Neuronal stem cell (in vitro differentiated cells): ENCODE measurements around the gene SEMG1.

ENCODE experiments used
- DNase-seq: peaks from one replicate; pipeline ENCODE4 v3.0.0-alpha.2; 2013; ENCODE audit warnings: low spot score
- H2AFZ ChIP-seq: one replicate; pipeline ENCODE4 v1.6.1; 2013; ENCODE audit warnings: mild to moderate bottlenecking, low read length, inconsistent platforms
- H2AK5ac ChIP-seq: 2 replicates; pipeline ENCODE4 v1.6.1; 2013; ENCODE audit warnings: low read depth, mild to moderate bottlenecking, inconsistent platforms, low read length, moderate library complexity, mixed read lengths
- H2BK120ac ChIP-seq: 2 replicates; pipeline ENCODE4 v1.6.1; 2013; ENCODE audit warnings: low read depth, mild to moderate bottlenecking, inconsistent platforms, low read length, moderate library complexity, mixed read lengths
- H2BK12ac ChIP-seq: one replicate; pipeline ENCODE4 v1.6.1; 2013; ENCODE audit warnings: low read length, inconsistent platforms
- H2BK15ac ChIP-seq: 2 replicates; pipeline ENCODE4 v1.6.1; 2013; ENCODE audit warnings: mild to moderate bottlenecking, low read length, inconsistent platforms, mixed read lengths
- H2BK5ac ChIP-seq: one replicate; pipeline ENCODE4 v1.6.1; 2013; ENCODE audit warnings: inconsistent platforms, mild to moderate bottlenecking, low read length, moderate library complexity
- H3K14ac ChIP-seq: one replicate; pipeline ENCODE4 v1.6.1; 2013; ENCODE audit warnings: low read length, inconsistent platforms
- H3K18ac ChIP-seq: 2 replicates; pipeline ENCODE4 v1.6.1; 2013; ENCODE audit warnings: low read length, inconsistent platforms
- H3K23ac ChIP-seq: 2 replicates; pipeline ENCODE4 v1.6.1; 2013; ENCODE audit warnings: low read depth, mild to moderate bottlenecking, mixed read lengths, low read length, inconsistent platforms; ENCODE audit not compliant: poor library complexity
- H3K27ac ChIP-seq: replicated peaks from 3 replicates; pipeline ENCODE4 v1.5.1; 2013; ENCODE audit warnings: low read length, inconsistent platforms
- H3K27me3 ChIP-seq, 3 experiments: 2 replicates each; pipeline ENCODE4 v1.6.1; 2013; ENCODE audit warnings: low read length in 3 of 3, mild to moderate bottlenecking in 2 of 3, inconsistent platforms in 1 of 3, low read depth in 1 of 3, mixed read lengths in 1 of 3, moderate library complexity in 1 of 3; ENCODE audit not compliant: control insufficient read depth in 3 of 3, insufficient read depth in 3 of 3
- H3K36me3 ChIP-seq, 2 donors: replicated peaks in 1 of 2; 2 replicates each; pipeline ENCODE4 v1.6.1; 2013; ENCODE audit warnings: low read length in 2 of 2; ENCODE audit not compliant: control insufficient read depth in 2 of 2, insufficient read depth in 2 of 2
- H3K4ac ChIP-seq: 2 replicates; pipeline ENCODE4 v1.6.1; 2013; ENCODE audit warnings: inconsistent platforms, mild to moderate bottlenecking, low read length, moderate library complexity
- H3K4me1 ChIP-seq, 2 donors: 1 replicate in 1 of 2; 2 replicates in 1 of 2; pipeline ENCODE4 v1.6.1; 2013; ENCODE audit warnings: low read length in 2 of 2, low read depth in 1 of 2; ENCODE audit not compliant: control insufficient read depth in 2 of 2, insufficient read depth in 1 of 2
- H3K4me2 ChIP-seq: one replicate; pipeline ENCODE4 v1.6.1; 2013; ENCODE audit warnings: mild to moderate bottlenecking, low read length, inconsistent platforms; ENCODE audit not compliant: insufficient read depth, poor library complexity, severe bottlenecking
- H3K4me3 ChIP-seq, 2 donors: 2 replicates each; pipeline ENCODE4 v1.5.1; 2013; ENCODE audit warnings: low read length in 2 of 2, mild to moderate bottlenecking in 2 of 2, inconsistent platforms in 1 of 2, moderate library complexity in 1 of 2
- H3K79me1 ChIP-seq: one replicate; pipeline ENCODE4 v1.6.1; 2013; ENCODE audit warnings: low read depth, mild to moderate bottlenecking, inconsistent platforms, low read length, moderate library complexity
- H3K9ac ChIP-seq: one replicate; pipeline ENCODE4 v1.6.1; 2013; ENCODE audit warnings: mild to moderate bottlenecking, low read depth, low read length, inconsistent platforms; ENCODE audit not compliant: poor library complexity
- H3K9me3 ChIP-seq, 2 donors: replicated peaks in 1 of 2; 2 replicates each; pipeline versions ENCODE3 to v1.6.1; 2013; ENCODE audit warnings: low read length in 2 of 2, mild to moderate bottlenecking in 2 of 2, inconsistent platforms in 1 of 2, low read depth in 1 of 2, mixed read lengths in 1 of 2, moderate library complexity in 1 of 2; ENCODE audit not compliant: control insufficient read depth in 2 of 2, insufficient read depth in 1 of 2
- H4K8ac ChIP-seq: one replicate; pipeline ENCODE4 v1.6.1; 2013; ENCODE audit warnings: low read depth, mild to moderate bottlenecking, inconsistent platforms, low read length, moderate library complexity
- H4K91ac ChIP-seq: one replicate; pipeline ENCODE4 v1.6.1; 2013; ENCODE audit warnings: low read length, low read depth, mild to moderate bottlenecking, inconsistent platforms; ENCODE audit not compliant: poor library complexity
- WGBS, 2 donors: extraction: QIAGEN DNeasy Blood & Tissue Kit; methylation state at CpG; one replicate each; pipeline ENCODE4 v1.1.7; 2013; ENCODE audit warnings: missing lambda C conversion rate in 2 of 2, mixed read lengths in 1 of 2; ENCODE audit not compliant: insufficient read length in 2 of 2, insufficient replicate concordance in 1 of 2; ENCODE audit errors: extremely low coverage in 2 of 2; 5-methylcytosine and 5-hydroxymethylcytosine counted together

SEMG1 gene

DNA sequence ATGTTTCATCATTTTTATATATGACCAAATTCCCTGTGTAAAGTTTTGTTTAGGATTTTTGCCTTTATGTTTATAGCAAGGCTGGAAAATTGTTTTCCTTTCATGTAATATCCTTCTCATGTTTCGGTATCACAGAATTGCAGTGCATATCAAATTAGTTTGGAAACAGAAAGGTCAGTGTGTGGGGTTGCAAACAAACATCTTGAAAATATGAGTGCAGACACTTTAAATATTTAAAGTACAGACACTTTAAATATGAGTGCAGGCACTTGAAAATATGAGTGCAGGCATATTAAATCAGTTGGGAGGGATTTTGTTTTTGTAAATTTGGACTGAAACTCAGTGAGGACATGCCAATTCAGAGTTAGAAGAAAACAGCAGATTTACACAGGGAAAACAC lies 41.0 kb downstream of the SEMG1 start:
- no peak overlapping the region for H4K8ac ChIP-seq
- no peak for DNase-seq
- H3K9ac ChIP-seq: no peak overlapping the region
- peaks cover 0 to 48% (median 0%) of the 10 kb centered on the region in 3 experiments for H3K27me3 ChIP-seq
- H3K9me3 ChIP-seq: no peaks in the 10 kb centered on the region
- H3K14ac ChIP-seq: no peak overlapping the region
- H3K4me3 ChIP-seq: no peak overlapping the region
- H3K79me1 ChIP-seq: no peaks in the 10 kb centered on the region
- H2AK5ac ChIP-seq: no peak overlapping the region
- no peak overlapping the region for H2BK15ac ChIP-seq
- H2BK5ac ChIP-seq: no peak overlapping the region
- H4K91ac ChIP-seq: no peak overlapping the region
- H3K4me1 ChIP-seq: no peaks in the 10 kb centered on the region
- no peak overlapping the region for H3K18ac ChIP-seq
- H3K36me3 ChIP-seq: no peaks in the 10 kb centered on the region
- H3K4me2 ChIP-seq: no peak overlapping the region
- H3K23ac ChIP-seq: no peak overlapping the region
- no CpG with 5 or more reads among the region's 1 CpG for WGBS, 2 donors
- H3K27ac ChIP-seq: no peak overlapping the region
- H3K4ac ChIP-seq: no peak overlapping the region
- no peak overlapping the region for H2BK120ac ChIP-seq
- no peak overlapping the region for H2BK12ac ChIP-seq
- H2AFZ ChIP-seq: no peak overlapping the region

DNA sequence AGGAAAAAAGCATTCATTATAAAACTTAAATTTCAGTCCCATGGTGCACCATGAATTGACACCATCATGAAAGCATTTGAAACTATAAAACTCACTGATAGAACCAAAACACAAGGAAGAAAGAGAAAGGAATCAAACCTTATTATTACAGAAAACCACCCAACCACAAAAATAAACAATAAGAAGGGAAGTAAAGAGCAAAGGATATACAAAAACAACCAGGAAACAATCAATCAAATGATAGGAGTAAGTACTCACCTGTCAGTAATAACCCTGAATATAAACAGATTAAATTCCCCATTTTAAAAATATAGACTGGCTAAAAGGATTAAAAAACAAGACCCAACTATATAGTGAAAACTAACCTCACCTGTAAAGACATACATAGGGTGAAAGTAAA lies 41.8 kb downstream of the SEMG1 start:
- Histone ChIP-seq H3K4me3 (no peak overlapping the region), H2AFZ (no peak overlapping the region), H3K36me3 (no peaks in the 10 kb centered on the region), H3K9ac (no peak overlapping the region), H4K8ac (no peak overlapping the region), H3K4ac (no peak overlapping the region), H2BK15ac (no peak overlapping the region), H2BK120ac (no peak overlapping the region), H3K14ac (no peak overlapping the region), H3K27me3 (peaks cover 0 to 50% (median 0%) of the 10 kb centered on the region in 3 experiments), H2BK12ac (no peak overlapping the region), H3K27ac (no peak overlapping the region), H3K9me3 (no peaks in the 10 kb centered on the region), H3K23ac (no peak overlapping the region), H3K79me1 (no peaks in the 10 kb centered on the region), H3K4me1 (no peaks in the 10 kb centered on the region), H3K4me2 (no peak overlapping the region), H3K18ac (no peak overlapping the region), H4K91ac (no peak overlapping the region), H2AK5ac (no peak overlapping the region), H2BK5ac (no peak overlapping the region)
- DNase-seq: no peak

DNA sequence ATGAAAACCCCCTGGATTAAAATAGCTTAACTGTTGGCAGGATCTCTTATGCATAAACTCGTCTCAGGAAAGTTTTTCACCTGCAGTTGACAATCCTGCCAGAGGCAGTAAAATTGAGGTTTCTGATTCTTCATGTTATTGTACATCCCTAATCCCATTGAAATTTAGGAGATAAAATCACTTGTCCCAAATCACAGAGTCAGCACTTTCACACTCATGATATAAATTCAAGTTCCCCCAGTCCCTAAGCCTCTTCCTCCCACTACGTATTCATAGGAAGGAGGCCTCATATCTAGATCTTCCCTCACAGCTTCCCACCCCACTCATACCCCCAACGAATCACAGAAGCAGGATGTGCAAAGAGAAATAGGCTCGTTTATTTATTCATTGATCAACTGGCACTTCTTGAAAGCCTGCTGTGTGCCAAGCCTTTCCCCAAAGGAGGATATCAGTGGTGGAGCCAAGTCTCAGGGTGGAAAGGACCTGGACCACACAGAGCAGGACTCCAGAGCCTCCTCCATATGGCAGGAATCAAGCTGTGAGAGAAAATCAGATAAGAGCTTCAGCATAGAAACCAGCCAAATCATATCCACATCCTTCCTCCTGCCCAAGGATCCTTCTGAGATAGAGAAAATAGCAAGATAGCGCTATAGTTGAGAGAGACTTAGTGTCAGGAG lies 45.2 kb downstream of the SEMG1 start:
- Histone ChIP-seq H4K8ac (no peak overlapping the region), H3K4me3 (no peak overlapping the region), H3K18ac (no peak overlapping the region), H3K27ac (no peak overlapping the region), H3K23ac (no peak overlapping the region), H3K9ac (no peak overlapping the region), H2BK15ac (no peak overlapping the region), H3K14ac (no peak overlapping the region), H2BK12ac (no peak overlapping the region), H3K27me3 (peaks cover 0 to 34% (median 0%) of the 10 kb centered on the region in 3 experiments), H2BK5ac (no peak overlapping the region), H2AFZ (no peak overlapping the region), H3K4ac (no peak overlapping the region), H3K79me1 (no peaks in the 10 kb centered on the region), H3K4me2 (no peak overlapping the region), H3K4me1 (peaks cover 0 to 4% of the 10 kb centered on the region in 2 donors), H4K91ac (no peak overlapping the region), H3K9me3 (no peaks in the 10 kb centered on the region), H2AK5ac (no peak overlapping the region), H2BK120ac (no peak overlapping the region), H3K36me3 (no peaks in the 10 kb centered on the region)
- no CpG with 5 or more reads among the region's 5 CpGs for WGBS, 2 donors
- no peak for DNase-seq

DNA sequence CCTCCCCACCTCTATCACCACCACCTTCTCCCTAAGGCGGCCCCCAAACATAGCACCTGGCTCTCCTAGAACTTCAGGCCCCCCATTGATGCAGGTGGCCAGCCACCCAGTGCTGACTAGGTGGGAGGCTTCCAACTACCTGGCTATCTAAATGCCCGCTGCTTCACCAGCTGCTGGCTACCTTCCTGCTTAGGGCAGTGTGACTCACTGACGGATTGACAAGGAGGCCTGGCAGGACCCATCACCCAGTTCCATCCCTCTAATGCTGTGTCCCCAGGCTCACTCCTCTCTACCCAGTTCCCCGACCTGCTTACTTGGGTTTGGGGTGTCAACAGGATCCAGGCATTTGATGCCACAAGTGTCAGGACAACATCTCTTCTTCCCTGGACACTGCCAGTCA lies 46.4 kb downstream of the SEMG1 start:
- H3K4ac ChIP-seq: no peak overlapping the region
- peaks cover 5 to 7% of the 10 kb centered on the region in 2 donors for H3K4me1 ChIP-seq
- H3K4me2 ChIP-seq: no peak overlapping the region
- H2BK120ac ChIP-seq: no peak overlapping the region
- no peak overlapping the region for H2BK5ac ChIP-seq
- no peak overlapping the region for H3K9ac ChIP-seq
- H2AFZ ChIP-seq: no peak overlapping the region
- H3K23ac ChIP-seq: no peak overlapping the region
- H4K8ac ChIP-seq: no peak overlapping the region
- H3K36me3 ChIP-seq: no peaks in the 10 kb centered on the region
- no peak overlapping the region for H2AK5ac ChIP-seq
- H3K18ac ChIP-seq: no peak overlapping the region
- H2BK15ac ChIP-seq: no peak overlapping the region
- DNase-seq: no peak
- H3K14ac ChIP-seq: no peak overlapping the region
- no peaks in the 10 kb centered on the region for H3K9me3 ChIP-seq
- no CpG with 5 or more reads among the region's 4 CpGs for WGBS, 2 donors
- no peak overlapping the region for H3K27ac ChIP-seq
- peaks cover 0 to 28% (median 0%) of the 10 kb centered on the region in 3 experiments for H3K27me3 ChIP-seq
- H3K79me1 ChIP-seq: no peaks in the 10 kb centered on the region
- no peak overlapping the region for H2BK12ac ChIP-seq
- H4K91ac ChIP-seq: no peak overlapping the region
- no peak overlapping the region for H3K4me3 ChIP-seq
